Measurements from ENCODE around the gene SORCS3. TPM values are rescaled to one million over a fixed set of nuclear protein-coding genes. Genes with fewer than 3 reads are reported as not detected.

The SORCS3 gene
- total and polyA plus RNA-seq, 2 of the 13 experiments (the other 11 are each of a cell fraction or from before 2014, with no cell fraction given): 0.07 TPM; not detected in 1

DNA sequence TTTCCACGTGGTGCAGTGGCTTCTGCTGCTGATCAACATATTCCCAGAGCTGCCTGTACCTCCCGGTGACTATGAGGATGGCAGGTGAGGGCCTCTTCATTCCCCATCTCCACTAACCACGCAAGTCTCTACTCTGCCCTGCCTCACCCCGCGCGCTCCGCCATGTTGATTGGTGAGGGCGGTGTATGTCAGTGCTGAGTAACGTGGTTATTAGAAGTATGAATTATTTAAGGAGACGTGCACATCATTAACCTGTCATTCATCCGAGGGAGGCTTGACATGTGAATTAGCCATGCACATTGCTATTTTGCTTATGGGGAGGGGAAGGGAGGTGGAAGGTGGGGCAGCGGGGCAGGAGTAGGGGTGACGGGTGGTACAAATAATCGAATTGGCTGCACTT is 138.6 kb downstream of the SORCS3 start:
- Histone ChIP-seq H3K4me3 (replicated peaks in 1 of 3; ENCODE audit: insufficient read depth in 1 of 3, low read depth in 2 of 3, low read length in 3 of 3) (no peak overlapping the region), H4K20me1 (ENCODE audit: insufficient read depth, low read length) (no peaks in the 10 kb centered on the region), H2AFZ (ENCODE audit: low read length) (no peak overlapping the region), H3K27ac (ENCODE audit: extremely low read length, insufficient read depth, low read length) (no peak overlapping the region), H3K4me2 (ENCODE audit: low read depth, low read length) (no peak overlapping the region), H3K4me1 (ENCODE audit: insufficient read depth, low read length) (no peaks in the 10 kb centered on the region), H3K9me3 (ENCODE audit: low read length) (no peaks in the 10 kb centered on the region), H3K9ac (ENCODE audit: insufficient read depth, low read depth, low read length) (no peak overlapping the region), H3K27me3 (ENCODE audit: control insufficient read depth in 1 of 2, insufficient read depth in 2 of 2, low read length in 2 of 2) (no peaks in the 10 kb centered on the region; a peak in 2 of 5 replicates), H3K79me2 (ENCODE audit: insufficient read depth, low read length) (no peaks in the 10 kb centered on the region), H3K36me3 (replicated peaks in 1 of 2; ENCODE audit: control insufficient read depth in 1 of 2, insufficient read depth in 2 of 2, low read length in 2 of 2) (no peaks in the 10 kb centered on the region)
- intact Hi-C loops (cut with micrococcal nuclease; ENCODE audit: unreplicated experiment) (no loop called here), in situ Hi-C loops (cut with HindIII; ENCODE audit: extremely low pct_ligation_motif_present, low pct_unique_long_range_greater_than_20kb) (no loop called here)
- WGBS (ENCODE audit: low lambda C conversion rate): 33% methylated on average over 14 of the region's 14 CpGs
- no peak for FAIRE-seq
- DNase-seq (ENCODE audit: low spot score): no peak
- no peak for ATAC-seq
- ChIA-PET POLR2A (no interaction called here), CTCF (ENCODE audit: low intra/inter-chr PET ratio, low total read pairs) (no interaction called here)
- BruUV-seq (replicated peaks): no TSS peak
- TF ChIP-seq ZNF121 (CRISPR knock-in tag; IDR thresholded peaks at IDR 0.05): no peak
- TF ChIP-seq KDM2A (CRISPR knock-in tag; IDR thresholded peaks at IDR 0.05; ENCODE audit: borderline replicate concordance, low read depth): no peak
- TF ChIP-seq ZNF749 (CRISPR knock-in tag; IDR thresholded peaks at IDR 0.05; ENCODE audit: borderline replicate concordance): no peak
- no peak for TF ChIP-seq ZSCAN21 (CRISPR knock-in tag; IDR thresholded peaks at IDR 0.05; ENCODE audit: borderline replicate concordance)
- no peak for TF ChIP-seq ZNF747 (CRISPR knock-in tag; IDR thresholded peaks at IDR 0.05; ENCODE audit: borderline replicate concordance)
- TF ChIP-seq RFX5 (IDR thresholded peaks at IDR 0.05; ENCODE audit: low read depth, low read length): no peak
- no peak for TF ChIP-seq ZNF773 (CRISPR knock-in tag; IDR thresholded peaks at IDR 0.05; ENCODE audit: borderline replicate concordance)
- TF ChIP-seq TGIF2 (CRISPR knock-in tag; IDR thresholded peaks at IDR 0.05): no peak
- TF ChIP-seq ZNF598 (CRISPR knock-in tag; IDR thresholded peaks at IDR 0.05; ENCODE audit: borderline replicate concordance): no peak
- no peak for TF ChIP-seq KDM5A (IDR thresholded peaks at IDR 0.05; ENCODE audit: borderline replicate concordance, low read length)
- TF ChIP-seq, protein P1, sequence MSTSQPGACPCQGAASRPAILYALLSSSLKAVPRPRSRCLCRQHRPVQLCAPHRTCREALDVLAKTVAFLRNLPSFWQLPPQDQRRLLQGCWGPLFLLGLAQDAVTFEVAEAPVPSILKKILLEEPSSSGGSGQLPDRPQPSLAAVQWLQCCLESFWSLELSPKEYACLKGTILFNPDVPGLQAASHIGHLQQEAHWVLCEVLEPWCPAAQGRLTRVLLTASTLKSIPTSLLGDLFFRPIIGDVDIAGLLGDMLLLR (CRISPR knock-in tag; IDR thresholded peaks at IDR 0.05): no peak
- no peak for TF ChIP-seq ZNF333 (CRISPR knock-in tag; IDR thresholded peaks at IDR 0.05; ENCODE audit: borderline replicate concordance)
- TF ChIP-seq CHCHD3 (CRISPR knock-in tag; IDR thresholded peaks at IDR 0.05): no peak
- TF ChIP-seq, protein P2, sequence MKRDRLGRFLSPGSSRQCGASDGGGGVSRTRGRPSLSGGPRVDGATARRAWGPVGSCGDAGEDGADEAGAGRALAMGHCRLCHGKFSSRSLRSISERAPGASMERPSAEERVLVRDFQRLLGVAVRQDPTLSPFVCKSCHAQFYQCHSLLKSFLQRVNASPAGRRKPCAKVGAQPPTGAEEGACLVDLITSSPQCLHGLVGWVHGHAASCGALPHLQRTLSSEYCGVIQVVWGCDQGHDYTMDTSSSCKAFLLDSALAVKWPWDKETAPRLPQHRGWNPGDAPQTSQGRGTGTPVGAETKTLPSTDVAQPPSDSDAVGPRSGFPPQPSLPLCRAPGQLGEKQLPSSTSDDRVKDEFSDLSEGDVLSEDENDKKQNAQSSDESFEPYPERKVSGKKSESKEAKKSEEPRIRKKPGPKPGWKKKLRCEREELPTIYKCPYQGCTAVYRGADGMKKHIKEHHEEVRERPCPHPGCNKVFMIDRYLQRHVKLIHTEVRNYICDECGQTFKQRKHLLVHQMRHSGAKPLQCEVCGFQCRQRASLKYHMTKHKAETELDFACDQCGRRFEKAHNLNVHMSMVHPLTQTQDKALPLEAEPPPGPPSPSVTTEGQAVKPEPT (CRISPR knock-in tag; IDR thresholded peaks at IDR 0.05; ENCODE audit: low read depth): no peak
- TF ChIP-seq NFYC (CRISPR knock-in tag; IDR thresholded peaks at IDR 0.05): no peak
- TF ChIP-seq ZNF44 (CRISPR knock-in tag; IDR thresholded peaks at IDR 0.05): no peak
- no peak for TF ChIP-seq ZNF230 (CRISPR knock-in tag; IDR thresholded peaks at IDR 0.05)
- TF ChIP-seq, protein P3, sequence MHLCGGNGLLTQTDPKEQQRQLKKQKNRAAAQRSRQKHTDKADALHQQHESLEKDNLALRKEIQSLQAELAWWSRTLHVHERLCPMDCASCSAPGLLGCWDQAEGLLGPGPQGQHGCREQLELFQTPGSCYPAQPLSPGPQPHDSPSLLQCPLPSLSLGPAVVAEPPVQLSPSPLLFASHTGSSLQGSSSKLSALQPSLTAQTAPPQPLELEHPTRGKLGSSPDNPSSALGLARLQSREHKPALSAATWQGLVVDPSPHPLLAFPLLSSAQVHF (CRISPR knock-in tag; IDR thresholded peaks at IDR 0.05): no peak

Measured in HepG2 (cell line).